H9 (cell line): Measurements from ENCODE around the gene TEKT3. TPM values are rescaled to one million over a fixed set of nuclear protein-coding genes. Genes with fewer than 3 reads are reported as not detected.

ENCODE experiments used
- DNase-seq: peaks from one replicate; pipeline ENCODE4 v3.0.0-alpha.2; 2017
- H2AFZ ChIP-seq: one replicate; pipeline ENCODE4 v1.6.1; 2013; ENCODE audit warnings: mild to moderate bottlenecking, low read length, control low read depth, moderate library complexity
- H2AK5ac ChIP-seq: 2 replicates; pipeline ENCODE4 v1.6.1; 2013; ENCODE audit warnings: low read length, control low read depth, mixed read lengths; ENCODE audit not compliant: insufficient read length
- H2BK120ac ChIP-seq: one replicate; pipeline ENCODE4 v1.6.1; 2013; ENCODE audit warnings: low read depth, mild to moderate bottlenecking, low read length, control low read depth, inconsistent platforms; ENCODE audit not compliant: poor library complexity, severe bottlenecking
- H2BK12ac ChIP-seq: 2 replicates; pipeline ENCODE4 v1.6.1; 2013; ENCODE audit warnings: low read length, control low read depth, mixed read lengths, low read depth; ENCODE audit not compliant: insufficient read length
- H2BK15ac ChIP-seq: 2 replicates; pipeline ENCODE4 v1.6.1; 2013; ENCODE audit warnings: low read depth, low read length, control low read depth
- H2BK20ac ChIP-seq: one replicate; pipeline ENCODE4 v1.6.1; 2013; ENCODE audit warnings: low read depth, mild to moderate bottlenecking, low read length, control low read depth, inconsistent platforms; ENCODE audit not compliant: poor library complexity, severe bottlenecking
- H2BK5ac ChIP-seq: 2 replicates; pipeline ENCODE4 v1.6.1; 2013; ENCODE audit warnings: low read length, control low read depth, mixed read lengths; ENCODE audit not compliant: insufficient read length
- H3K14ac ChIP-seq: 2 replicates; pipeline ENCODE4 v1.6.1; 2013; ENCODE audit warnings: low read length, control low read depth; ENCODE audit not compliant: insufficient read depth
- H3K18ac ChIP-seq: 2 replicates; pipeline ENCODE4 v1.6.1; 2013; ENCODE audit warnings: low read depth, mild to moderate bottlenecking, mixed read lengths, low read length, control low read depth; ENCODE audit not compliant: insufficient read length
- H3K23ac ChIP-seq: 2 replicates; pipeline ENCODE4 v1.6.1; 2013; ENCODE audit warnings: low read length, control low read depth, mixed read lengths, low read depth; ENCODE audit not compliant: insufficient read length
- H3K23me2 ChIP-seq: 2 replicates; pipeline ENCODE4 v1.6.1; 2013; ENCODE audit warnings: low read depth, mild to moderate bottlenecking, mixed read lengths, low read length, control low read depth; ENCODE audit not compliant: insufficient read length, poor library complexity, severe bottlenecking
- H3K27ac ChIP-seq: 2 replicates; pipeline ENCODE4 v1.5.1; 2013; ENCODE audit warnings: low read length, control low read depth, mixed read lengths, low read depth; ENCODE audit not compliant: insufficient read length
- H3K27me3 ChIP-seq: 2 replicates; pipeline ENCODE4 v1.6.1; 2013; ENCODE audit warnings: low read length, control low read depth, inconsistent platforms; ENCODE audit not compliant: insufficient read depth
- H3K4ac ChIP-seq: 2 replicates; pipeline ENCODE4 v1.6.1; 2013; ENCODE audit warnings: low read depth, mild to moderate bottlenecking, control low read depth, inconsistent platforms, low read length, moderate library complexity
- H3K4me1 ChIP-seq: 2 replicates; pipeline ENCODE4 v1.6.1; 2013; ENCODE audit warnings: low read length, control low read depth, inconsistent platforms; ENCODE audit not compliant: insufficient read depth
- H3K4me2 ChIP-seq: 2 replicates; pipeline ENCODE4 v1.6.1; 2013; ENCODE audit warnings: low read length, control low read depth, mixed read lengths; ENCODE audit not compliant: insufficient read length, insufficient read depth
- H3K56ac ChIP-seq: 2 replicates; pipeline ENCODE4 v1.6.1; 2013; ENCODE audit warnings: low read depth, mild to moderate bottlenecking, mixed read lengths, low read length, control low read depth; ENCODE audit not compliant: insufficient read length
- H3K79me1 ChIP-seq: 2 replicates; pipeline ENCODE4 v1.6.1; 2013; ENCODE audit warnings: low read depth, mild to moderate bottlenecking, moderate library complexity, low read length, control low read depth, inconsistent platforms; ENCODE audit not compliant: insufficient read depth, poor library complexity, severe bottlenecking
- H3K79me2 ChIP-seq: 2 replicates; pipeline ENCODE4 v1.6.1; 2013; ENCODE audit warnings: low read length, control low read depth, inconsistent platforms; ENCODE audit not compliant: insufficient read depth
- H3K9ac ChIP-seq: 2 replicates; pipeline ENCODE4 v1.6.1; 2013; ENCODE audit warnings: low read length, control low read depth, mixed read lengths; ENCODE audit not compliant: insufficient read length; ENCODE audit errors: extremely low read depth
- H3K9me3 ChIP-seq: one replicate; pipeline ENCODE4 v1.6.1; 2013; ENCODE audit warnings: low read depth, low read length, inconsistent platforms; ENCODE audit not compliant: control insufficient read depth
- H3T11ph ChIP-seq: one replicate; pipeline ENCODE4 v1.6.1; 2013; ENCODE audit warnings: mild to moderate bottlenecking, low read length, control low read depth, inconsistent platforms
- H4K20me1 ChIP-seq: one replicate; pipeline ENCODE4 v1.6.1; 2013; ENCODE audit not compliant: control insufficient read depth, insufficient read length, insufficient read depth
- H4K5ac ChIP-seq: 2 replicates; pipeline ENCODE4 v1.6.1; 2013; ENCODE audit warnings: low read depth, mild to moderate bottlenecking, mixed read lengths, low read length, control low read depth; ENCODE audit not compliant: insufficient read length
- H4K8ac ChIP-seq: replicated peaks from 2 replicates; pipeline ENCODE4 v1.6.1; 2013; ENCODE audit warnings: low read length, control low read depth, mixed read lengths, low read depth; ENCODE audit not compliant: insufficient read length
- H4K91ac ChIP-seq: 2 replicates; pipeline ENCODE4 v1.6.1; 2013; ENCODE audit warnings: low read depth, mild to moderate bottlenecking, moderate library complexity, mixed read lengths, low read length, control low read depth; ENCODE audit not compliant: insufficient read length
- H3K27ac Mint-ChIP-seq, 3 experiments: 2 replicates in 2 of 3; 3 replicates in 1 of 3; pipeline ENCODE4 v1.8.0; 2020 to 2021; ENCODE audit warnings: mixed read lengths in 3 of 3, mild to moderate bottlenecking in 1 of 3, moderate library complexity in 1 of 3
- H3K27me3 Mint-ChIP-seq: 2 replicates; pipeline ENCODE4 v1.8.0; 2021; ENCODE audit warnings: low read depth, mild to moderate bottlenecking, moderate library complexity, mixed read lengths
- H3K36me3 Mint-ChIP-seq, 3 experiments: 2 replicates in 2 of 3; 3 replicates in 1 of 3; pipeline ENCODE4 v1.8.0; 2020 to 2021; ENCODE audit warnings: low read depth in 3 of 3, mixed read lengths in 3 of 3; ENCODE audit not compliant: insufficient read depth in 1 of 3
- H3K4me1 Mint-ChIP-seq, 2 experiments: 2 replicates each; pipeline ENCODE4 v1.8.0; 2020; ENCODE audit warnings: mixed read lengths in 2 of 2
- H3K4me3 Mint-ChIP-seq, 2 experiments: 2 replicates in 1 of 2; 3 replicates in 1 of 2; pipeline ENCODE4 v1.8.0; 2020 to 2021; ENCODE audit warnings: mild to moderate bottlenecking in 2 of 2, mixed read lengths in 2 of 2, moderate library complexity in 1 of 2
- H3K9me3 Mint-ChIP-seq, 2 experiments: 2 replicates in 1 of 2; 3 replicates in 1 of 2; pipeline ENCODE4 v1.8.0; 2020; ENCODE audit warnings: mild to moderate bottlenecking in 2 of 2, mixed read lengths in 2 of 2, moderate library complexity in 1 of 2
- CTCF ChIP-seq: fragments of 200-600 bp; sonication (generic); conservative IDR thresholded peaks from 3 replicates; pipeline ENCODE4 v1.8.0; 2021; ENCODE audit warnings: antibody characterized with exemption, mild to moderate bottlenecking
- WGBS: extraction: QIAGEN DNeasy Blood & Tissue Kit; methylation state at CpG from one replicate; pipeline ENCODE4 v1.1.7; 2013; ENCODE audit warnings: missing lambda C conversion rate, low lambda C conversion rate, mixed read lengths; ENCODE audit not compliant: insufficient read length; ENCODE audit errors: extremely low coverage; 5-methylcytosine and 5-hydroxymethylcytosine counted together
- total RNA-seq: library from RNA; stranded (reverse); gene quantifications from 2 replicates; pipeline ENCODE4 v1.2.1, GENCODE V29; 2021

The TEKT3 gene
- total RNA-seq, 1 experiment from 2014 or later = 0.42 TPM

- H2BK5ac ChIP-seq = no peak overlapping the region
- no peaks in the 10 kb centered on the region for H3K4me1 ChIP-seq
- no peak overlapping the region for H3K27ac Mint-ChIP-seq
- no peak overlapping the region for H3K4me3 Mint-ChIP-seq
- H3K36me3 Mint-ChIP-seq = no peaks in the 10 kb centered on the region
- H4K5ac ChIP-seq = no peak overlapping the region
- DNase-seq = no peak
- H4K91ac ChIP-seq = no peak overlapping the region
- no peak overlapping the region for H3K4me2 ChIP-seq
- H2BK15ac ChIP-seq = no peak overlapping the region
- no peak overlapping the region for H3K56ac ChIP-seq
- no peak overlapping the region for H2AFZ ChIP-seq
- no peak overlapping the region for H3K27ac ChIP-seq
- H4K20me1 ChIP-seq = no peaks in the 10 kb centered on the region
- H3K79me1 ChIP-seq = no peaks in the 10 kb centered on the region
- no peak overlapping the region for H3K18ac ChIP-seq
- no peak overlapping the region for H2AK5ac ChIP-seq
- H3T11ph ChIP-seq = no peak overlapping the region
- no peak overlapping the region for H2BK12ac ChIP-seq
- no peak overlapping the region for H2BK120ac ChIP-seq
- no peak for TF ChIP-seq CTCF
- no peak overlapping the region for H3K4ac ChIP-seq
- H3K4me1 Mint-ChIP-seq = no peaks in the 10 kb centered on the region
- H3K27me3 Mint-ChIP-seq = no peaks in the 10 kb centered on the region; the same call in none of the 2 replicates
- no peak overlapping the region for H3K23ac ChIP-seq
- H2BK20ac ChIP-seq = no peak overlapping the region
- no peaks in the 10 kb centered on the region for H3K9me3 ChIP-seq
- H3K9me3 Mint-ChIP-seq = no peaks in the 10 kb centered on the region
- H3K9ac ChIP-seq = no peak overlapping the region
- H3K27me3 ChIP-seq = no peaks in the 10 kb centered on the region
- no peak overlapping the region for H3K14ac ChIP-seq
- no peaks in the 10 kb centered on the region for H3K23me2 ChIP-seq
- H4K8ac ChIP-seq = no peak overlapping the region
- H3K79me2 ChIP-seq = no peaks in the 10 kb centered on the region
- no CpG with 5 or more reads among the region's 14 CpGs for WGBS
Measured at GRCh38 chr17:15303851-15304250, 37.5 kb downstream of the TEKT3 start.
